ENCODE results near the gene TRPM2.
"Not testable (repeated sequence)": the region's sequence is repeated elsewhere in the genome, so short reads cannot be mapped to it uniquely, and the experiment has no call there.

TRPM2 gene

GRCh38 chr21:44417621-44418107, 64.2 kb downstream of the TRPM2 start:
- not testable (repeated sequence) for DNase-seq

- DNase-seq: no peak
Measured at GRCh38 chr21:44418108-44418875, 64.9 kb downstream of the TRPM2 start.

- no peak for DNase-seq
Measured at GRCh38 chr21:44418876-44419230, 65.4 kb downstream of the TRPM2 start.

- no peak for DNase-seq
Measured at GRCh38 chr21:44419679-44420078, 66.3 kb downstream of the TRPM2 start.

GRCh38 chr21:44420416-44421205, 67.2 kb downstream of the TRPM2 start:
- DNase-seq: no peak

- no peak for DNase-seq
Measured at GRCh38 chr21:44421901-44422840, 68.8 kb downstream of the TRPM2 start.

GRCh38 chr21:44423312-44423821, 69.9 kb downstream of the TRPM2 start:
- DNase-seq: no peak

GRCh38 chr21:44423941-44424607, 70.7 kb downstream of the TRPM2 start:
- no peak for DNase-seq

- DNase-seq: no peak
Measured at GRCh38 chr21:44424608-44425306, 71.3 kb downstream of the TRPM2 start.

- no peak for DNase-seq
Measured at GRCh38 chr21:44425307-44425894, 72.0 kb downstream of the TRPM2 start.

GRCh38 chr21:44425895-44426662, 72.7 kb downstream of the TRPM2 start:
- DNase-seq: no peak

- DNase-seq: no peak
Measured at GRCh38 chr21:44426663-44427191, 73.3 kb downstream of the TRPM2 start.

GRCh38 chr21:44427241-44428120, 74.1 kb downstream of the TRPM2 start:
- no peak for DNase-seq

GRCh38 chr21:44428281-44428960, 75.0 kb downstream of the TRPM2 start:
- DNase-seq: peak; percentile 50 to 81 (median 74)

GRCh38 chr21:44429894-44430293, 76.5 kb downstream of the TRPM2 start:
- no peak for DNase-seq

GRCh38 chr21:44431300-44431699, 77.9 kb downstream of the TRPM2 start:
- DNase-seq: no peak

GRCh38 chr21:44432841-44433790, 79.7 kb downstream of the TRPM2 start:
- no peak for DNase-seq

All from stimulated activated naive CD4-positive, alpha-beta T cell (primary cell).